Astrocyte (in vitro differentiated cells and primary cell): ENCODE measurements around the gene NDUFS1. TPM values are rescaled to one million over a fixed set of nuclear protein-coding genes. Genes with fewer than 3 reads are reported as not detected.

Experiments used
- DNase-seq: peaks from one replicate; pipeline ENCODE4 v3.0.0-alpha.2; 2010; ENCODE audit warnings: low read depth
- FAIRE-seq: peaks from 2 replicates; lab custom pipeline; 2011; peaks lifted over from hg19 to GRCh38; lab: Jason Lieb, UNC
- H2AFZ ChIP-seq: 2 replicates; pipeline ENCODE4 v1.6.0; 2012; ENCODE audit warnings: low read depth, low read length, inconsistent platforms
- H3K27ac ChIP-seq: 2 replicates; pipeline ENCODE4 v1.5.1; 2011; ENCODE audit warnings: low read depth, low read length, inconsistent platforms
- H3K27me3 ChIP-seq: 2 replicates; pipeline ENCODE4 v1.6.0; 2011; ENCODE audit warnings: low read length, inconsistent platforms; ENCODE audit not compliant: insufficient read depth
- H3K36me3 ChIP-seq: 2 replicates; pipeline ENCODE4 v1.5.1; 2011; ENCODE audit warnings: low read length, inconsistent platforms; ENCODE audit not compliant: insufficient read depth
- H3K4me1 ChIP-seq: 2 replicates; pipeline ENCODE4 v1.5.1; 2011; ENCODE audit warnings: low read length, inconsistent platforms; ENCODE audit not compliant: insufficient read depth
- H3K4me2 ChIP-seq: 2 replicates; pipeline ENCODE4 v1.6.0; 2012; ENCODE audit warnings: low read length, inconsistent platforms
- H3K4me3 ChIP-seq: 2 replicates; pipeline ENCODE4 v1.5.1; 2011; ENCODE audit warnings: low read depth, mild to moderate bottlenecking, low read length, inconsistent platforms; ENCODE audit not compliant: insufficient read depth
- H3K79me2 ChIP-seq: 2 replicates; pipeline ENCODE4 v1.6.0; 2012; ENCODE audit warnings: mild to moderate bottlenecking, low read length, inconsistent platforms; ENCODE audit not compliant: insufficient read depth
- H3K9ac ChIP-seq: 2 replicates; pipeline ENCODE4 v1.6.0; 2012; ENCODE audit warnings: mild to moderate bottlenecking, low read length, inconsistent platforms
- H3K9me3 ChIP-seq: 2 replicates; pipeline ENCODE4 v1.5.1; 2012; ENCODE audit warnings: low read depth, mild to moderate bottlenecking, low read length, inconsistent platforms; ENCODE audit not compliant: insufficient read depth
- H4K20me1 ChIP-seq: 2 replicates; pipeline ENCODE4 v1.6.0; 2012; ENCODE audit warnings: low read length, inconsistent platforms; ENCODE audit not compliant: insufficient read depth
- H3K27ac Mint-ChIP-seq: one replicate; pipeline ENCODE4 v1.8.0; 2021; ENCODE audit warnings: mild to moderate bottlenecking, mixed read lengths; ENCODE audit not compliant: unreplicated experiment
- H3K27me3 Mint-ChIP-seq: one replicate; pipeline ENCODE4 v1.8.0; 2021; ENCODE audit warnings: low read depth, mixed read lengths; ENCODE audit not compliant: unreplicated experiment
- H3K36me3 Mint-ChIP-seq: one replicate; pipeline ENCODE4 v1.8.0; 2021; ENCODE audit warnings: low read depth, mixed read lengths; ENCODE audit not compliant: unreplicated experiment
- H3K4me1 Mint-ChIP-seq: one replicate; pipeline ENCODE4 v1.8.0; 2021; ENCODE audit warnings: low read depth, mixed read lengths; ENCODE audit not compliant: unreplicated experiment
- H3K4me3 Mint-ChIP-seq: one replicate; pipeline ENCODE4 v1.8.0; 2021; ENCODE audit warnings: mild to moderate bottlenecking, moderate library complexity, mixed read lengths; ENCODE audit not compliant: unreplicated experiment
- H3K9me3 Mint-ChIP-seq: one replicate; pipeline ENCODE4 v1.8.0; 2021; ENCODE audit warnings: mild to moderate bottlenecking, mixed read lengths; ENCODE audit not compliant: unreplicated experiment
- CTCF ChIP-seq: IDR thresholded peaks from 2 replicates; pipeline ENCODE4 v1.5.1; 2011; ENCODE audit warnings: low read depth, mild to moderate bottlenecking, inconsistent platforms, low read length, moderate library complexity; ENCODE audit not compliant: insufficient read depth
- EZH2 ChIP-seq: IDR thresholded peaks from 2 replicates; pipeline ENCODE4 v1.6.1; 2012; ENCODE audit warnings: mild to moderate bottlenecking, low read length, inconsistent platforms; ENCODE audit not compliant: insufficient read depth
- total RNA-seq: library from RNA; stranded (reverse); gene quantifications from 2 replicates; pipeline ENCODE4 v1.2.1, GENCODE V29; 2021

Gene NDUFS1
- total RNA-seq, 1 donor from 2014 or later = 100 TPM

- no peak for FAIRE-seq
- no peak overlapping the region for H3K27ac Mint-ChIP-seq
- H3K27ac ChIP-seq = no peak overlapping the region
Measured at GRCh38 chr2:206116278-206116677, 43.0 kb downstream of the NDUFS1 start.

GRCh38 chr2:206115026-206115578 lies 44.1 kb downstream of the NDUFS1 start:
- FAIRE-seq (no peak), DNase-seq (no peak)
- H3K4me1 Mint-ChIP-seq = peaks cover 7% of the 10 kb centered on the region
- no peak overlapping the region for H3K27ac ChIP-seq
- H3K9me3 Mint-ChIP-seq = no peaks in the 10 kb centered on the region
- peaks cover 5% of the 10 kb centered on the region for H3K36me3 ChIP-seq
- H3K79me2 ChIP-seq = no peaks in the 10 kb centered on the region
- H3K4me2 ChIP-seq = no peak overlapping the region
- no peaks in the 10 kb centered on the region for H4K20me1 ChIP-seq
- no peak overlapping the region for H3K4me3 ChIP-seq
- no peak overlapping the region for H3K27ac Mint-ChIP-seq
- TF ChIP-seq CTCF (no peak), EZH2 (no peak)
- no peaks in the 10 kb centered on the region for H3K4me1 ChIP-seq
- H3K9me3 ChIP-seq = no peaks in the 10 kb centered on the region
- H3K36me3 Mint-ChIP-seq = peaks cover 11% of the 10 kb centered on the region
- H2AFZ ChIP-seq = no peak overlapping the region
- H3K4me3 Mint-ChIP-seq = no peak overlapping the region
- H3K9ac ChIP-seq = no peak overlapping the region
- H3K27me3 Mint-ChIP-seq = no peaks in the 10 kb centered on the region
- no peaks in the 10 kb centered on the region for H3K27me3 ChIP-seq

More at GRCh38 chr2:206116278-206116677, 43.0 kb downstream of the NDUFS1 start:
- Mint-ChIP-seq H3K27me3 (no peaks in the 10 kb centered on the region), H3K9me3 (no peaks in the 10 kb centered on the region), H3K4me1 (peaks cover 7% of the 10 kb centered on the region), H3K36me3 (peaks cover 15% of the 10 kb centered on the region), H3K4me3 (no peak overlapping the region)
- no peaks in the 10 kb centered on the region for H3K4me1 ChIP-seq
- H3K4me3 ChIP-seq = no peak overlapping the region
- H3K27me3 ChIP-seq = no peaks in the 10 kb centered on the region
- no peak for TF ChIP-seq CTCF
- no peak for TF ChIP-seq EZH2
- no peak for DNase-seq
- no peak overlapping the region for H2AFZ ChIP-seq
- no peak overlapping the region for H3K4me2 ChIP-seq
- H4K20me1 ChIP-seq = no peaks in the 10 kb centered on the region
- H3K9me3 ChIP-seq = no peaks in the 10 kb centered on the region
- H3K79me2 ChIP-seq = no peaks in the 10 kb centered on the region
- peaks cover 16% of the 10 kb centered on the region for H3K36me3 ChIP-seq
- H3K9ac ChIP-seq = no peak overlapping the region

GRCh38 chr2:206112846-206113547 lies 46.2 kb downstream of the NDUFS1 start:
- Histone ChIP-seq H3K27ac (no peak overlapping the region), H2AFZ (no peak overlapping the region), H3K9me3 (no peaks in the 10 kb centered on the region), H3K4me1 (no peaks in the 10 kb centered on the region), H3K36me3 (no peaks in the 10 kb centered on the region), H3K4me2 (no peak overlapping the region), H4K20me1 (no peaks in the 10 kb centered on the region), H3K9ac (no peak overlapping the region), H3K79me2 (no peaks in the 10 kb centered on the region), H3K4me3 (no peak overlapping the region), H3K27me3 (no peaks in the 10 kb centered on the region)
- Mint-ChIP-seq H3K27me3 (no peaks in the 10 kb centered on the region), H3K36me3 (peaks cover 6% of the 10 kb centered on the region), H3K9me3 (no peaks in the 10 kb centered on the region), H3K4me3 (no peak overlapping the region), H3K27ac (no peak overlapping the region), H3K4me1 (peaks cover 7% of the 10 kb centered on the region)
- TF ChIP-seq EZH2 = no peak
- no peak for TF ChIP-seq CTCF
- no peak for FAIRE-seq
- DNase-seq = no peak
